Measurements from ENCODE around the gene NQO1.

NQO1 gene

GRCh38 chr16:69717066-69717465, 9.3 kb downstream of the NQO1 start:
- FAIRE-seq (no peak), DNase-seq (ENCODE audit: insufficient read length, low spot score) (no peak)
- TF ChIP-seq, protein P1, sequence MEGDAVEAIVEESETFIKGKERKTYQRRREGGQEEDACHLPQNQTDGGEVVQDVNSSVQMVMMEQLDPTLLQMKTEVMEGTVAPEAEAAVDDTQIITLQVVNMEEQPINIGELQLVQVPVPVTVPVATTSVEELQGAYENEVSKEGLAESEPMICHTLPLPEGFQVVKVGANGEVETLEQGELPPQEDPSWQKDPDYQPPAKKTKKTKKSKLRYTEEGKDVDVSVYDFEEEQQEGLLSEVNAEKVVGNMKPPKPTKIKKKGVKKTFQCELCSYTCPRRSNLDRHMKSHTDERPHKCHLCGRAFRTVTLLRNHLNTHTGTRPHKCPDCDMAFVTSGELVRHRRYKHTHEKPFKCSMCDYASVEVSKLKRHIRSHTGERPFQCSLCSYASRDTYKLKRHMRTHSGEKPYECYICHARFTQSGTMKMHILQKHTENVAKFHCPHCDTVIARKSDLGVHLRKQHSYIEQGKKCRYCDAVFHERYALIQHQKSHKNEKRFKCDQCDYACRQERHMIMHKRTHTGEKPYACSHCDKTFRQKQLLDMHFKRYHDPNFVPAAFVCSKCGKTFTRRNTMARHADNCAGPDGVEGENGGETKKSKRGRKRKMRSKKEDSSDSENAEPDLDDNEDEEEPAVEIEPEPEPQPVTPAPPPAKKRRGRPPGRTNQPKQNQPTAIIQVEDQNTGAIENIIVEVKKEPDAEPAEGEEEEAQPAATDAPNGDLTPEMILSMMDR (IDR thresholded peaks at IDR 0.05; ENCODE audit: insufficient read depth, missing control alignments), result no peak

GRCh38 chr16:69712914-69713581, 13.3 kb downstream of the NQO1 start:
- FAIRE-seq (no peak), DNase-seq (ENCODE audit: insufficient read length, low spot score) (no peak)
- TF ChIP-seq, protein P1 (IDR thresholded peaks at IDR 0.05; ENCODE audit: insufficient read depth, missing control alignments), result no peak

- no peak for DNase-seq (ENCODE audit: insufficient read length, low spot score)
- TF ChIP-seq, protein P1 (IDR thresholded peaks at IDR 0.05; ENCODE audit: insufficient read depth, missing control alignments), result no peak
- no peak for FAIRE-seq
Measured at GRCh38 chr16:69712277-69712676, 14.1 kb downstream of the NQO1 start.

DNA sequence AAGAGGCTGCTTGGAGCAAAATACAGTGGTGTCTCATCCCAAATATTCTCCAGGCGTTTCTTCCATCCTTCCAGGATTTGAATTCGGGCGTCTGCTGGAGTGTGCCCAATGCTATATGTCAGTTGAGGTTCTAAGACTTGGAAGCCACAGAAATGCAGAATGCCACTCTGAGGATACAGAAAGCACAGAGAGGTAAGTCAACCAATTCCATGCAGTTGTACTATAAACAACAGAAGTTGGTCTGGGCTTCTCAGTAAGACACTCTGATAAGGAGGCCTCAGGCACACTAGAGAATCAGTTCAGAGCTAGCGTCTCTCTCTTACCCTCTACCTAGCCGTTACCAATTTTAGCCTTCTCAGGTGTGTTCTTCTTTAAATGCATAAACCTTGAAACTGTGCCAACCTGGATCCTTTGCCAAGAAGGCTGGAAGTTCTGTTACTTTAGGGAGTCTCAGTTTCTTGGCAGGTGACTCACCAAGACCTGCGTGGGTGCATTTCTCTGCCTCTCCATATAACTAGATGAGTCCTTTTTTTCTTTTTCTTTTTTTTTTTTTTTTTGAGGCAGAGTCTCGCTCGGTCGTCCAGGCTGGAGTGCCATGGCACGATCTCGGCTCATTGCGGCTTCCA, 15.1 kb downstream of the NQO1 start:
- TF ChIP-seq, protein P1 (IDR thresholded peaks at IDR 0.05; ENCODE audit: insufficient read depth, missing control alignments), result no peak
- DNase-seq (ENCODE audit: insufficient read length, low spot score) (no peak), FAIRE-seq (no peak)

DNA sequence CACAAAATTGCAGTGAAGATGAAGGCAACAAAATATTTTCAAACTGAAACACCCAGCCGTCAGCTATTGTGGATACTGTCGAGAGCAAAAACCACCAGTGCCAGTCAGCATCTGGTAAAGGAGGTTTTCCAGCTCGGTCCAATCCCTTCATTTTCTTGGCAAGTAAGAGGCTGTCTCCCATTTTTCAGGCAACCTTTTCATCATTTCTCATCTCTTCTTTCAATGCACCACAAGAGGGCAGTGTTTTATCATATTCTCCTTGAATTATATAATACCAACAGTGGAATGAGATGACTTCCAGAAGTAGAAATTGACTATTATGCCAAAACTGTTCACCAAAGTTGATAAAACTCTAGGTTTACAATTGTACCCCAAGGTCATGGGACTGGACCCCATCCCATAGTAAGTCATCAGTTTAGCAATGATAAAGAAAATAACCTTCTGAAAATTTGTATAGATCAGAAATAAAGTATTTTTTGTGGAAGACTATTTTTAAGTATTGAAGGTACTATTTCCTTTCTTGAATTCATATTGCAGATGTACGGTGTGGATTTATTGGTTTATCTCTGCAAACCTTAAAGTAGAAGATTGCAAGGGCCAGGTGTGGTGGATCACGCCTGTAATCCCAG, 16.8 kb downstream of the NQO1 start:
- FAIRE-seq (no peak), DNase-seq (ENCODE audit: insufficient read length, low spot score) (peak; percentile 19)
- TF ChIP-seq, protein P1 (IDR thresholded peaks at IDR 0.05; ENCODE audit: insufficient read depth, missing control alignments), result peak; percentile 80

GRCh38 chr16:69707920-69708683, 18.3 kb downstream of the NQO1 start:
- DNase-seq (ENCODE audit: insufficient read length, low spot score), result no peak
- TF ChIP-seq, protein P1 (IDR thresholded peaks at IDR 0.05; ENCODE audit: insufficient read depth, missing control alignments), result no peak
- no peak for FAIRE-seq
